ENCODE results near the gene NELL2.
A peak's percentile ranks its signal among the peaks of the same experiment; 100 is the strongest.
"Not testable (repeated sequence)": the region's sequence is repeated elsewhere in the genome, so short reads cannot be mapped to it uniquely, and the experiment has no call there.

The NELL2 gene

DNA sequence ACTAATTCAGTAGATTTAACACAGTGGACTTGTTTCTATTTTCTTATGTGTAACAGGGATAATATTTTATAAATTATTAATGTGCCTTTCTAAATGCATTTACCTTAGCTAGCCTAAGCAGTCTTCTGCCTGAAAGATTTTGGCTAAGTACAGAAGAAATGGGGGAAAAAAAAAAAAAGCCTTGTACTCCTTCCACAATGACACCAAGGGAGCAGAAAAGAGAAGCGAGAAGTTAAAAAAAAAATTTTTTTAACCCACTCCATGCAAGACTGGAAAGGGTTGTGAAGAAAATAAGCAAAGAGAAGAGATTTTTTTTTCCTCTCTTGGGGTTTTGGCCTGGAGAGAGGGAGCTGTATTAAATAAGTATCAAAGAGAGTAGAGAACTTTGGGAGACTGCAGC, 28.7 kb downstream of the NELL2 start:
- no peak for DNase-seq

- no peak for DNase-seq
Observed at GRCh38 chr12:44846826-44847225, 29.3 kb downstream of the NELL2 start.

- DNase-seq = no peak
Observed at GRCh38 chr12:44842669-44843068, 33.4 kb downstream of the NELL2 start.

DNA sequence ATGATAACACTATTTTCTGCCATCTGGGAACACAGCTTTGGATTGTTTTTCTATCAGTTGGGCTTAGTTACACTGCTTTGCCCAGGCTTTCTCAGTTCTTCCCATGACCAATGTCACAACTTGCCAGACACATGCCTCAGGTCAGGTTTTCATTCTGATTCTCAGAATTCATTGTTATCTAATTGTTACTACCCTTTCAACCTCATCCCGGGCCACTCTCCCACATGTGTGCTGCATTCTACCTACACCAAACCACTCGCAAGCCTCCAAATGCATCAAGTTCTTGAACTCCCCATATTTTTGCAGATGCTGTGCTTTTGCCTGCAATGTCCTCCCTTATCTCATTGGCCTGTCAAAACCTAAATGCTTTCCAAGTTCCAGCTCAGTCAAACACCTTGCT, 36.3 kb downstream of the NELL2 start:
- no peak for DNase-seq

DNA sequence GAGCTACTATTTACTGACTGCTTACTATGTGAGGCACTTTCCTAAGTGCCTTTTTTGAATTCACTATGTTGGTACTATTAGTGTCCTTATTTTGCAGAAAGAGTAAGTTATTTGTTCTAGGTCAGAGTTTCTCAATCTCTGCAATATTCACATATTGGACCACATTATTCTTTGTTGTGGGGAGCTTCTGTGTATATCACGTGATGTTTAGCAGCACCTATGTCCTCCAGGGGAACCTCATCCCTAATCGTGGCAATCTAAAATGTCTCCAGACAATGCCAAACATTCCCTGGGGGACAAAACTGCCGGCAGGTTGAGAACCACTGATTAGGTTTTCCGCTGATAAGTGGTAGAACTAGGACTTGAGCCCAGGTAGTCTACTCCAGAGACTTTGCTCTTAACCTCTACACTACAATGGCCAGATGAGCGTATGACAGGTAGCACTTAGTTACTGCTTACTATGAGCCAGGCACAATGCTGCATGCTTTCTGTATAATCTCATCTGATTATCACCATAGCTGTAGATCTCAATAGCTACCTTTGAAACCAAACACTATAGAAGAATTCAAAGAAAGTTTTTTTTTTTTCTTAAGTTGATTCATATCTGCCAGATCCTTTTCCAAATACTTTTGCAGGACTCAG, 38.9 kb downstream of the NELL2 start:
- DNase-seq = no peak

- no peak for DNase-seq
Observed at GRCh38 chr12:44835641-44836379, 40.3 kb downstream of the NELL2 start.

- DNase-seq = not testable (repeated sequence)
Observed at GRCh38 chr12:44834996-44835395, 41.1 kb downstream of the NELL2 start.

GRCh38 chr12:44833561-44833960, 42.6 kb downstream of the NELL2 start:
- DNase-seq = no peak

GRCh38 chr12:44830566-44831055, 45.5 kb downstream of the NELL2 start:
- no peak for DNase-seq

- DNase-seq = no peak
Observed at GRCh38 chr12:44829045-44829444, 47.1 kb downstream of the NELL2 start.

- no peak for DNase-seq
Observed at GRCh38 chr12:44827832-44828438, 48.2 kb downstream of the NELL2 start.

- not testable (repeated sequence) for DNase-seq
Observed at GRCh38 chr12:44821702-44822101, 54.4 kb downstream of the NELL2 start.

DNA sequence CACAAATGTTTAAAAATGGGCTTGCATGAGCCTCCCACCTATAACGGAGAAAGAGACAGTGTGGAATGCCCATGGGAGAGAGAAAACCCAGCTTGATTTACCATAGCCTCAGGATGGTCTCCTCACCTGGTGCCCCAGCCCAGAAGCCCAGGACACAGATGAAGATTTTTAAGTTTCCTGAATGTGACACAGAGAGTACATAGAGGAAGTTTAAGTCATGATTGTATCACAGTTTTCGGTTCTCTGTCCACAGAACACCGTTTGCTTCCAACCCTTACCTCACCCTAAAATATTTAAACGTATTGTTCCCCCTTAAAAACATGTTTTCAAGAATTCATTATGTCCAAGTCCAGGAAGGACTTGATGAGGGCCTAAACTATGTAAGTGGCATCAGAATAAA, 56.2 kb downstream of the NELL2 start:
- no peak for DNase-seq

DNA sequence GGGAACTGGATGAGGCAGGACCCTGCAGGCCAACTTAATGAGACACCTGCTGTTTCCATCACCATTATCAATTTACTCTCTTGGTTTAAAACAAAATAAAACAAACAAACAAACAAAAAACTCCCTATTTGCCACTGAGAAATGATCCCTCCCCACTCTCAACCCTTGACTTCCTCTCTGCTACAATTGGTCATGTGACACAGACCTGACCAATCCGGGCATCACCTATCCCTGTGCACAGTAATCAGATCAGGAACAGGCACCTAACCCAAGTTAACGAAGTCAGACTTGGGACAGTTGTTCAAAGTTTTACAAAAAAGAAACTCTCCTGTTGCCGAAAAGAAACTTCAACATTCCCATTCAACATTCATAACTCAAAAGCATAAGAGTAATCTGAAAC, 58.4 kb downstream of the NELL2 start:
- no peak for DNase-seq

GRCh38 chr12:44816446-44817017, 59.6 kb downstream of the NELL2 start:
- DNase-seq = no peak

DNA sequence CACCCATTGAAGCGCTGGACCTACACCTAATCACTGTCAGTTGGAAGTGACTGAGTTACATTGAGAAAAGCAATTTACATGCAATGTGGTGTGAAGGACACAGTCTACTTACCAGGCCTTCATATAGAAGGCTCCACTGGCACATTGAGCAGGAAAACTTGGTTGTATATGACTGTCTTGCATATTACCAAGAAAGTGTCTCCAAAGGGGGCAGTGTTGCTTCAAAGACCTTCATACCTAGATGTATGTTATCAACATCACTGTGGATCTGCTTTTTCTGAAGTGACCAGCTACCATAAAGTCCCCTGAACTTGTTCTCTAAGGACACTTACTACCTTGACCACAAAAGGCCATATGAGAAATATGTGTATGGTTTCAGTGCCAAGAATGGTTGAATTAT, 64.1 kb downstream of the NELL2 start:
- peak; percentile 5 for DNase-seq

DNA sequence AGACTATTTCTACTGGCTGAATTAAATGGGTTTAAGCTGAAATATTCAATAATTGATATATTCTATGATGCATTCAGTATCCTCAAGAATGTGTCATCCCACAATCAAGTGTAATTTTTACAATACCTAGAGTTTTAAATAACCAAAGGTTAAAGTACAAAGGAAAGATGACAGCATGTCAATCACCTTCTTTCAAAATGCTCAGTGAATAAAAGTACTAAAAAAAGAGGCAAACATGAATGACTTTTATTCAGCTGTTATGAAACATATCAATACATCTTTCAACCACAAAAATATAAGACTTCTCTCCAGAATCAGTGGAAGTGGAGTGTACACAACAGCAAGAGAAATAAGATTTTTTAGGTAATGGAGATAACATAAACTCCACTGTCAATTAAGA, 72.0 kb downstream of the NELL2 start:
- DNase-seq = no peak

DNA sequence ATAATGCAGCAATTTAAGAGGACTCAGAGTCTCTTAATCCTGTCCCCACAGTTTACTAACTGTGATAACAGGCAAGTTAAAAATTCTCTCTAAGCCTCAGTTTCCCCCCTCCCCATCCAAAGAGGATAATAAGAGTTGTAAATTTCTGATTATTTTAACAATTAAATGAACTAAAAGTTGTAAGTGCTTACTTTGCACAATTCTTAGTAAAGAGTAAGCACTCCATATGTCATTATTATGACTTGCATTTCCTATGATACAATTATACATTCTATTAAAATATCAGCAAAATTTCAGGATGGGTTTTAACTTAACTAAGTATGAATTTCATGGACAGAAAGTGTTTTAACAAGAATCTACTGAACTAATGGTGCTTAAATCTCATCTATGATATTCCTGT, 80.1 kb downstream of the NELL2 start:
- DNase-seq = no peak

DNA sequence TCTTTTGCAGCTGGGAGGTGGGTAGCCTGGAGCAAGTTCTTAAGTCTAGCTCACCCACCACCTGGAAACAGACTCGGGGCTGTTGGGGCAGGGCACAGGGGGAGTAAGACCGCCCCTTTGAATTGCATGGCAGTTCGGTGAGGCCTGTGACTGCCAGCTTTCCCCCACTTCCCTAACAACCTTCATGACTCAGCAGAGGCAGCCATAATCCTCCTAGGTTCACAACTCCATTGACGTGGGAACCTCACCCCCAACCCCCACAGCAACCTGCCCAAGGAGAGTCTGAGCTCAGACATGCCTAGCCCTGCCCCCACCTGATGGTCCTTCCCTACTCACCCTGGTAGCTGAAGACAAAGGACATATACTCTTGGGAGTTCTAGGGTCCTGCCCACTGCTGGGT, 87.4 kb downstream of the NELL2 start:
- DNase-seq = no peak

DNA sequence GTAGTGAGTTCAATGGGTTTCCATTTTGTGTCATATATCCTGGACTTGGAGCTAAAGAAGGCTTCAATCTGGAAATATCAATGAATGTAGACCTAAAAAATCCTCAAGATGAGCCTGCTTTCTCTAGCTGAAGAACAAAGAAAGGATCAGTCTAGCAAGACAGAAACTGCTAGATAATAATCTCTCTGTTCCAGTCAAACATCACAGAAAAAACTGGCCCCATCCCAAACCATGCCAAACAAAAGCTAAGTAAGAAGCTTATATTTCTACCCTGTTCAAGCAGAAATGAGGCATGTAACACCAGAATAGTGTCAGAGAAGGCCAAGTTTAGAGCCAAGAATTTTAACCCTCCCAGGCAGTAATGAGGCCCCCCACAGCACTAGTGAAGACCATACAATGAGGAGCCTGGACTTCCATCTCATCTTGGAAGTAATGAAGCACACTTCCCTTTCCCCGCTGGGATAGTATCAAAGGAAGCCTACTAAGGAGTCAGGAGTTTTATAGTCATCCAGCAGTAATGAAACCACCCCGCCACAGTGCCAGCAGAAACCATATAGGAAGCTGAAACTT, 95.8 kb downstream of the NELL2 start:
- no peak for DNase-seq

DNA sequence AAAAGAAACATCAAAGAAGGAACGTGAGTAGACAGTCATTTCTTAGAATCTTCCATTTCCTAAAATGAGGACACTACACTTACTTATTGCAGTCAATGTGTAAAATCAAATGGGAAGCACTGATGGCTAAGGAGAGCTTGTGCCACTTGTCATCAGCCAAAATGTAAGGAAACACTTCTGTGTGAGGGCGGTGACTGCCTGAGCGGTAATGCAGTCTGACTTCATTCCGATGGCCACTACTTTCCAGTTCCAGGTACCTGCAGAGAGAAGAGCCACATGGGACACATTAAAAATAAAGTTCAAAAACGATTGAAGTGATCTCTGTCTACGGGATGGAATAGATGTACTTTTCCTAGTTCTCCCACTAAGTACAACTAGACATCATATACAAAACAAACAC, 96.3 kb downstream of the NELL2 start:
- DNase-seq = no peak

DNA sequence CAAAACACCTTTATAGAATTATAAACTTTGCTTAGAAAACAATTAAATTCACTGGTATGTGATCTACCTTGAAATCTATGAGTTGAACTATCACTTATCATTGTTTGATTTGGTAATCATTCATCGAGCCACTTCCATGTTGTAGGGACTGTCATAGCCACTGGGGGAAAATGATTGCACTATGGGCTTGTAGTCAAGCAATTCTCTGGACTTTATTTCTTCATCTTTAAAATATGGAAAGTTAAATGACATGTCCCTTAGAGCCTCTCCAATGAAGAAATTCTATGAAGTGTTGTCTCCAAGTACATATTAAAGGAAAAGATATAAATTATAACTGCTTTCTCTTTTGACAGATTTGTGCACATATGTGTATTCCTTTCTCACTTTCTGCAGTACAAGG, 97.3 kb downstream of the NELL2 start:
- no peak for DNase-seq

DNA sequence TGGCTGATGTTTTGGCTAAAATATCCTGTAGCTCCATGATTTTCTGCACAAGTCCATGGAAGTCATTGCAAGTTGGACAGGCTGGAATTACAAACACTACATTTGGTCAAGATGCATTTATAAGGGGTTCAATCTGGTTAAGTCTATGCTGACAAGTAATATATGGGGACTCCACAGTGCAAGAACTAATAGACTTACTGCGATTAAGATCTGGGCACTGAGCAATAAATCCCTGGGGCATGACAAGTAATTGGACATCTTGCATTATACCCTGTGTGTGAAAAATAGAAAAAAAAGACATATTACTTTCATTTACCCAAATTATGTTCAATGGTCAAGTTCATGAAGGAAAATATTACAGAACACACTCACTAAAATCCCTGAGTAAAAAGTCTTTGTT, 99.1 kb downstream of the NELL2 start:
- no peak for DNase-seq

DNA sequence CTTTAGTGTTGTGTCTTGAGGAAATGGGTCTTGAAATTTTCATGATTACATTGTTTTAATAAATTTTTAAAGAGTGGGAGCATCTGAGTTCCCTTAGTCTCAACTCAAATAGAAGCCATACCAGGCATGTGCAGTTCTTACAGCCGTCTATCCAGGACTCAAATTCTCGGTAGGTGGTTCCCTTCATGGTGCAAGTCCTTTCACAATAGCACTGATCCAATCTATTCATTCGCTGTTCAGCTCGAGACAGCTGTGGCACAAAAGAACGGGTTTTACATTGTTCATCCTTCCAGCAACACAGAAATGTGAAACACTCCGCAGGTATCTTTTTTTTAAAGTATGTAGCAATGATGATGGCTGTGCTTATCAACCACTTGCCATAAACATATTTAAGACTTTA, 100.2 kb downstream of the NELL2 start:
- no peak for DNase-seq

Measured in NCI-H1092 (cell line).